ENCODE measurements around the gene SOX10.

The SOX10 gene

DNA sequence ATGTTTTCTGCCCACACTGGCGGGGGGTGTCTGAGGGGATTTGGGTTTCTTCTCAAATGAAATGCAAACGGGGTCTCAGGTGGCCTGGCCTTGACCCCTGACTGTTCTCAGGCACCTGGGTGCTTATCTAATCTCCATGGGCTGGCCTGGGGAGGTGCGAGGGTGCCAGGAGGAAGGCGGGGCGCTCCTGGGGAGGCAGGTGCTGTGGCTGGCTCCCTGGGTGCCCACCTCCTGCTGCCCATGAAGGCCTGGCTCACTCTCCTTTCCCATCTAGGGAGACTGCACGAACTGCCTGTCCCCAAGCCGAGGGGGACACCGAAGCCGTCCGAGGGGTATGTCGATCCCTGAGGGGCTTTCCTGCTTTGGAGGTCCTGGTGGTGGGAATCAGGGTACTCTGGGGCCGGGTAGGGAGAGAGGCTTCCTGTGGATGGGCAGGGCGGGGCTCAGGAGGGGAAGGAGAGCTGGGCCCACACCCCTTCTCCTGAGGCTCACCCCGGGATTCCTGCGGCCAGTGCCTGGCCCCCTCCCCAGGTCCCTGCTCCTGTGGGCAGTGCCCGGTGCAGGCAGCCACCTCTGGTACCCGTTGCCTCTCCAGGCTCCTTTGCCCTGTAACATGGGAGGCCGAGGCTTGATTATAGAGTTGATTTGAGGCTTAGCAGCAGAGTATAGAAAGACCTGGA lies 59.8 kb downstream of the SOX10 start:
- Histone ChIP-seq H3K36me3 (ENCODE audit: insufficient read depth, low read length) (peaks cover 33% of the 10 kb centered on the region), H3K27me3 (ENCODE audit: insufficient read depth, low read length, poor library complexity) (no peaks in the 10 kb centered on the region), H3K9ac (ENCODE audit: low read depth, low read length) (no peak overlapping the region), H3K4me3 (ENCODE audit: low read depth in 1 of 2, low read length in 2 of 2) (no peak overlapping the region), H3K4me2 (ENCODE audit: insufficient read depth, low read length) (no peak overlapping the region), H2AFZ (ENCODE audit: low read depth, low read length) (no peak overlapping the region), H3K9me3 (ENCODE audit: insufficient read depth, low read length, severe bottlenecking) (no peaks in the 10 kb centered on the region), H3K27ac (ENCODE audit: low read length) (no peak overlapping the region), H4K20me1 (ENCODE audit: insufficient read depth, low read length) (no peaks in the 10 kb centered on the region), H3K4me1 (ENCODE audit: insufficient read depth, low read length) (no peaks in the 10 kb centered on the region), H3K79me2 (ENCODE audit: insufficient read depth, low read length) (no peaks in the 10 kb centered on the region)
- DNase-seq, result no peak
- TF ChIP-seq, protein P1, sequence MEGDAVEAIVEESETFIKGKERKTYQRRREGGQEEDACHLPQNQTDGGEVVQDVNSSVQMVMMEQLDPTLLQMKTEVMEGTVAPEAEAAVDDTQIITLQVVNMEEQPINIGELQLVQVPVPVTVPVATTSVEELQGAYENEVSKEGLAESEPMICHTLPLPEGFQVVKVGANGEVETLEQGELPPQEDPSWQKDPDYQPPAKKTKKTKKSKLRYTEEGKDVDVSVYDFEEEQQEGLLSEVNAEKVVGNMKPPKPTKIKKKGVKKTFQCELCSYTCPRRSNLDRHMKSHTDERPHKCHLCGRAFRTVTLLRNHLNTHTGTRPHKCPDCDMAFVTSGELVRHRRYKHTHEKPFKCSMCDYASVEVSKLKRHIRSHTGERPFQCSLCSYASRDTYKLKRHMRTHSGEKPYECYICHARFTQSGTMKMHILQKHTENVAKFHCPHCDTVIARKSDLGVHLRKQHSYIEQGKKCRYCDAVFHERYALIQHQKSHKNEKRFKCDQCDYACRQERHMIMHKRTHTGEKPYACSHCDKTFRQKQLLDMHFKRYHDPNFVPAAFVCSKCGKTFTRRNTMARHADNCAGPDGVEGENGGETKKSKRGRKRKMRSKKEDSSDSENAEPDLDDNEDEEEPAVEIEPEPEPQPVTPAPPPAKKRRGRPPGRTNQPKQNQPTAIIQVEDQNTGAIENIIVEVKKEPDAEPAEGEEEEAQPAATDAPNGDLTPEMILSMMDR (IDR thresholded peaks at IDR 0.05; ENCODE audit: borderline replicate concordance, extremely low read depth, low read length, poor library complexity, severe bottlenecking), result no peak
- TF ChIP-seq EZH2 (IDR thresholded peaks at IDR 0.05; ENCODE audit: borderline replicate concordance, low read depth, low read length, severe bottlenecking), result no peak
- ATAC-seq (ENCODE audit: insufficient read depth, low read depth), result no peak

DNA sequence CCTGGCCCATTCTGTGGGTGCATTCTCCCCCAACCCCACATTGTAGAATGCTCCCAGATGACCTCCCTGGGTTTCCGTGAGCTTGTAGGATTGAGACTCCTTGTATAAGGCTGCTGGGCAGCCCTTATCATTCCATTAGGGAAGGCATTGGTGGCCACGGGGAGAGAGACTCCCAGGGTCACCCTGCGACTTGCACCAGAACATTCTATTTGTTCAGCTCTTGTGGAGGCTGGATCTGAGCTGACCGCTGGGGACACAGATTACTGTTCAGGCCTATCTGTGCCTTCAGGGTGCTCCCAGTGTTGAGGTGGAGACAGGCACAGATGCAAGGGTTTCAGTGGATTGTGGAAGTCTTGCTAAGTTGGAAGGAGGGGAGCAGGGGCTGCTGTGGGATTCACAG lies 60.4 kb downstream of the SOX10 start:
- no peaks in the 10 kb centered on the region for H3K27me3 ChIP-seq (ENCODE audit: insufficient read depth, low read length, poor library complexity)
- H3K79me2 ChIP-seq (ENCODE audit: insufficient read depth, low read length), result no peaks in the 10 kb centered on the region
- no peaks in the 10 kb centered on the region for H4K20me1 ChIP-seq (ENCODE audit: insufficient read depth, low read length)
- DNase-seq (no peak), ATAC-seq (ENCODE audit: insufficient read depth, low read depth) (no peak)
- no peak overlapping the region for H3K9ac ChIP-seq (ENCODE audit: low read depth, low read length)
- H3K4me3 ChIP-seq (ENCODE audit: low read depth in 1 of 2, low read length in 2 of 2), result no peak overlapping the region
- H3K36me3 ChIP-seq (ENCODE audit: insufficient read depth, low read length), result peaks cover 31% of the 10 kb centered on the region
- TF ChIP-seq, protein P1 (IDR thresholded peaks at IDR 0.05; ENCODE audit: borderline replicate concordance, extremely low read depth, low read length, poor library complexity, severe bottlenecking), result no peak
- no peak for TF ChIP-seq EZH2 (IDR thresholded peaks at IDR 0.05; ENCODE audit: borderline replicate concordance, low read depth, low read length, severe bottlenecking)
- no peak overlapping the region for H3K27ac ChIP-seq (ENCODE audit: low read length)
- no peak overlapping the region for H3K4me2 ChIP-seq (ENCODE audit: insufficient read depth, low read length)
- H3K9me3 ChIP-seq (ENCODE audit: insufficient read depth, low read length, severe bottlenecking), result no peaks in the 10 kb centered on the region
- no peaks in the 10 kb centered on the region for H3K4me1 ChIP-seq (ENCODE audit: insufficient read depth, low read length)
- no peak overlapping the region for H2AFZ ChIP-seq (ENCODE audit: low read depth, low read length)
